GM19023 (cell line): Measurements from ENCODE around the gene SLC25A52.
"Not testable (repeated sequence)": the region's sequence is repeated elsewhere in the genome, so short reads cannot be mapped to it uniquely, and the experiment has no call there.

Experiments
- ATAC-seq: cut with Tn5 transposase; IDR thresholded peaks from one replicate; pipeline ENCODE4 v1.9.1; 2021; ENCODE audit warnings: mild to moderate bottlenecking, moderate library complexity; ENCODE audit not compliant: unreplicated experiment

Gene SLC25A52, protein sequence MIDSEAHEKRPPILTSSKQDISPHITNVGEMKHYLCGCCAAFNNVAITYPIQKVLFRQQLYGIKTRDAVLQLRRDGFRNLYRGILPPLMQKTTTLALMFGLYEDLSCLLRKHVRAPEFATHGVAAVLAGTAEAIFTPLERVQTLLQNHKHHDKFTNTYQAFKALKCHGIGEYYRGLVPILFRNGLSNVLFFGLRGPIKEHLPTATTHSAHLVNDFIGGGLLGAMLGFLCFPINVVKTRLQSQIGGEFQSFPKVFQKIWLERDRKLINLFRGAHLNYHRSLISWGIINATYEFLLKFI

DNA sequence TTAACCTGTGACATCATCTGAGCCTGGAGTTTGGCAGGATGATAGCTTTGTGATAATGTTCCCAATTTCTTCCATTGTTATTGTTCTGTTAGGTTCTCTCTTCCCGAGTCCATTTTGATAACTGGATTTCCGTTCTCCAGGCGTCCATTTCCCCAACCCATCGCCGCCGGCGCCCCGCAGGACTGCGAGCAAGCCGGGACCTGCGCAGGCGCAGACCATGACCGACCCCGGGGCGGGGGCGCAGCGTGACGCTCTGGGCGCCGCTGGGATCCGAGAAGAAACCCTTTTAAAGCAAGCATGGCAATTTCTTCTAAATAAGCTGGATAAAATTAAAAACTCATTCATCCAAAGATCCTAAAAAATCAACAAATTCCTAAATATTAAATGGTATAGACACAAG is at the start of gene SLC25A52:
Gene SLC25A52, minus strand, starts transcription at position 186 of the 400 bp plus-strand sequence. CDS start 219 bp downstream, outside the sequence.
- no peak for ATAC-seq

DNA sequence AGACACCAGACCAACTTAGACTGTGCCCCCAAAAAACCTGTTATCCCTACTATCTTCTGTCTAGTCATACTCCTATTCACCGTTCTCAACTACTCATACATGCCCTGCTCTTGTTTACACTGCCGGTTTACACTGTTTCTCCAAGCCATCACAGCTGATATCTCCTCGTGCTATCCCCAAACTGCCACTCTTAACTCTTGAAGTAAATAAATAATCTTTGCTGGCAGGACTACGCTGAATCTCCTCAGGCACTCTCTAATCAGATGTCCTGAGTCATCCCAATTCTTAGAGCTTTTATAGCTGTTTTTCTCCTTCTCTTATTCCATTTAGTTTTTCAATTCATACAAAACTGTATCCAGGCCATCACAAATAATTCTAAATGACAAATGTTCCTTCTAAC is 48.4 kb upstream of the SLC25A52 start:
- ATAC-seq, result not testable (repeated sequence)

DNA sequence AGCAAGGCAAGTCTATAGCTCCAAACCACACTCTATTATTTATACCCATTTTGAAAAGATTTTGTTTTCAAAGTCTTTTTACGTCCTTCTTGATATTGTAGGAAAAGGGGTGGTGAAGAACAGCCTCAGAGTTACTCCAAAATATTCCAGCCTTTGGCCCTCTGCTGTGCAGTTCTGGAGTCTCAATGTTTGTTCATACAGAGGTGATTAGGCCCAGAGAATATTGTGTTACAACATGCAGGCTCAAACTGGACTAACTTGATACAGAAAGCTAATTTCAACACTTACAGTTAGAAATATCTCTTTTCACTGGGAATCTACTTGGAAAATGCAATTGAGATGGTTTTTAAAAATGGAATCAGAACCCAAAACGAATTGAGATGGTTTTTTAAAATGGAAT is 40.4 kb upstream of the SLC25A52 start:
- ATAC-seq, result no peak

DNA sequence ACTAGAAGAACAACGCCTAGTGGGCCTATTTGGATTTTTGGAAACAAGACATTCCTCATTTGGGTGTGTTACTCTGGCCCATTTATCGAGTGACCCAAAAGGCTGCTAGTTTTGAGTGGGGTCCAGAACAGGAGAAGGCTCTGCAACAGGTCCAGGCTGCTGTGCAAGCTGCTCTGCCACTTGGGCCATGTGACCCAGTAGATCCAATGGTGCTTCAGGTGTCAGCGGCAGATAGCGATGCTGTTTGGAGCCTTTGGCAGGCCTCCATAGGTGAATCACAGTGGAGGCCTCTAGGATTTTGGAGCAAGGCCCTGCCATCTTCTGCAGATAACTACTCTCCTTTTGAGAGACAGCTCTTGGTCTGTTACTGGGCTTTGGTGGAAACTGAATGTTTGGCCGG is 38.6 kb upstream of the SLC25A52 start:
- ATAC-seq, result not testable (repeated sequence)

DNA sequence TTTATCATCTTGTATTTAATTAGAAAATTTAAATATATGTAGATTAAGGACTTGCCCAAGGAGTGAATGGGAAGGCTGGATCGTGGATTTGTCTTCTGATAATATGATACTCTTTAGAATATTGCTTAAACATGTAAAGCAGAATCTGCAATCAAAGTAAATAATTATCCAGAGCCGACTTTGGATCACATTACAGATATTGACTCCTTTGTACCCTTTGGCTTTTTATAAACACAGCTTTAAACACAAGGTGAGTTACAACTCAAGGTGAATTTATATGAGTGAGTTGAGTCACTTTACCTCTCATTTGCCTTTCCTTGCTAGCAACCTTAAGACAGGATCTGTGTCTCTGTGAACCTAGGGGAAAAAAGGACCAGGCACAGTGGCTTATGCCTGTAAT is 37.7 kb upstream of the SLC25A52 start:
- ATAC-seq, result no peak

DNA sequence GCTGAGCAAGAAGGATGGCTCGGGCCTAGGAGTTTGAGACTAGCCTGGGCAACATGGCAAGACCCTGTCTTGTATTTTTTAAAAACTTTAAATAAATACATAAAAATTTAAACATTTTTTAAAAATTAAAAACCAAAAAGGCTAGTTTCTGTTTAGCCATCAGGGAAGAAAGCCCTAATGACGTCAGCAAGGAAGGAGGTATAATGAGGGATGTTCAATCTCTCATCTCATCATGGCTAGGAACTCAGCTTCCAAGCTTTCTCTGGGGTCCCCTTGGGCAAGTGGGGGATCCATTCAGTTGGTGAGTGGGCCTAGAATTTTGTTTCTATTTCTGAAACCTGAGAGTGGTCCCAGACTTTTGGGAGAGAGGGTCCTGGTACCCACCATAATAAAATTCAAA is 35.1 kb upstream of the SLC25A52 start:
- no peak for ATAC-seq

DNA sequence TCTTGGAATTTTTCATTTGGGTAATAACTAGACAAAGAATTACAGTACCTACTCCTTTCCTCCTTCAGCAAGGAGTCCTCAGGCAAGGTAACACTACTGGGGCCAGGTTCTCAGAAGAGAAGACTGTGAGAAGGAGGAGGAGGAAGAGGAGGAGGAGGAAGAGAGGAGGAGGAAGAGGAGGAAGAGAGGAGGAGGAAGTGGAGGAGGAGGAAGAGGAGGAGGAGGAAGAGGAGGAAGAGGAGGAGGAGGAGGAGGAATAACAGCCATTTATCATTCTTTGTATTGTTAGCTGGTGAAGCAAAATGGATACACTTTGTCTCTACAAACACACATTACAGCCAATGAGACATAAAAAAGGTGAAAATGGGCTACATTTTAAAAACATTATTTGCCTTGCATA is 32.9 kb upstream of the SLC25A52 start:
- no peak for ATAC-seq

DNA sequence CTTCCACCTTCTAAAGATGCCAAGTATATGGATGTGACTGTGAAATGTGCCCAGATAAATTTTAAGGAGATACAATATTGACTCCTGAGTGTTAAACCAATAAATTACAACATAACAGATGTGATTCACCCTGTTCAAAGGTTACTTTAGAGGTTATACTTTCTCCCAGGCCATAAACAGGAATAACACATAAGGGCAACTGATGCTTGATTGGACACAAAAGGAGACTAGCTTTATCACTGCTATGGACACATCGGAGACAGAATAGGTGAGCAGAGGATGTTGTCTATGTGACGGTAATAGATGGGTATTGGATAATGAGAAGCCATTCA is 31.9 kb upstream of the SLC25A52 start:
- ATAC-seq, result no peak

DNA sequence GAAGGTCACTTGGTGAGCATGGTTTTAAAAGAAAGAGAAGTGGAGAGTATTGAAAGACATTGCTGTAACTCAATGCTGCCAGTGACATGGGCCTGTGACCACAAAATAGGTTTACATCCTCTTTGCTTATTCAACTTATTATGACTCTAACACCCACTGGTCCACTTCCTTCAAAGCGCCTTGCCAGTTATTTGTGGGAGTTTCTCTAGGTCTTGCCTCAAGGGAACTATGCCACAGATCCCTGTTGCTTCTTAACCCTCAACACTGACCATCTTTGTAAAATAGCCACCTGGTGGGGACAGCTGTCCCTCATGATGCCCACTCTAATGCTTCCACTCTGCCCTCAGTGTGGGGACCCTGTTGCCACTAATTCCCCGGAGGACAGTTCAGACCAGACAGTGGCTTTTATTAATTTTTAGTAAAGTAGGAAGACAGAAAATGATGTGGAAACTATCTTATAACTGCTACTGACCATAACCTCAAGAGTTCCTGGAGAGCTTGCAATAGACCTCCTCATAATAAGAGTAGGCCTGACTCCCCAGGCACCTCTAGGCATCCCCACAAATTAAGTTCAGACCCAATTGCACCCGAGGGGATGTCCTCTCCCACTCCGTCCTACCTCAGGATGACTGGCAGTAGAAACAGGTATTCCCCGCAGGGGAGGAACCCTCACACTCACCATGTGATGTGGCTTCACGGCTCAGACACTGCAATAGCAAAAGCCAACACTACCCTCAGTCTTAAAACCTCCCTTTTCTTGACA is 31.3 kb upstream of the SLC25A52 start:
- ATAC-seq, result peak; percentile 91

DNA sequence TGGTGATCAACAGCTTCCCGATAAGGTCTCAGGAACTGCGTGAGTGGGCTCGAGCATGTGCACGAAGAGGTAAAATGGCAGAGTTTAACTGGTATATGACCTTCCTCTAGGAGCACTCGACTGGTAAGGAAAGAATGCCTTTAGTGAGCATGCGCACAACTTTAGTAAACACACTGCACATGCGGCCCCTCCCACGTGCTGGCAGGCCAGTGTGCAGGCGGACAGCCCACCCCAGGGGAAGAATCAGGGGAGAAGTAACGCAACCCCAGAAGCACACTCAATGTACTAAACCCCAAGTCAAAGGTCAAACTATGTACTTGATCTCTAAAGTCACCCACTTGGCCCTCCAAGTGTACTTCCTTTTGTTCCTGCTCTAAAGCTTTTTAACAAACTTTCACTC is 28.7 kb upstream of the SLC25A52 start:
- ATAC-seq, result no peak

DNA sequence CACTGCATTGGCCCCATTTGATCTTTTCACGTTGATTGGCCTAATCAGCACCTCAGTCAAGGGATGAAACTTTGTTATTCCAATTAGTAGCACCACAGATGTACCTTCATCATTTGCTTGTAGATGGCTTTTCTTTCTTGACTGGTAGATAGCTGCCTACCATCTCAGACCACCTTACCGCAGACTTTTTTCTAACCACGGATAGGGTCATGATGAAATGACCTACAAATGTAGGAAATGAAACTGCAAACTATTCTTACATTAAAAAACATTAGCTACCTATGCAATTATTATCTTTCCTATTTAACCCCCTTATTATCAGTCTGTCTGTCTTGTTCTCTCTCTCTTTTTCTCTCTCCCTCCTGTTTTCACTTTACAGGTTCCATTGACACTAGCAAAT is 22.4 kb upstream of the SLC25A52 start:
- ATAC-seq, result no peak

DNA sequence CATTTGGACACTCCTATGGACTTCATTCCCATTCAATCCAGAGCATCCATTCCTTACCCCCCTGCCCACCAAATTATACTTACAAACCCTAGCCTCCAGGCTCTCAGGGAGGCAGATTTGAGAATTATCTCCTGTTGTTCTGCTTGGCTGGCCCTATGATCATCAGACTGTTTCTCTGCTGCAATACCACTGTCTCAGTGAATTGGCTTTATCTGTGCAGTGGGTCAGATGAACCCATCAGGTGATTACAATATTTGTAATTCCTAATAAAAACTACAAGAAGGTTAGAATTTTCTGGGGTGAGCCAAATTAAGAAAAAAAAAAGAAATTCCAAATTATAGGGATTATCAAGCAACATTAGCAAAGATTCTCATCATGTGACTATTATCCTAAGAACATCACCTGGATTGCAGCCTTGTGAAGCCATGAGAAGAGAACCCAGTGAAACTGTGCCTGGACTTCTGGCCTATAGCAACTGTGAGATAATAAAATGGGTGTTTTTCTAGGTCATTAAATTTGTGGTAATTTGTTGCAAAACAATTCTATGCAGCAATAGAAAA is 17.8 kb upstream of the SLC25A52 start:
- no peak for ATAC-seq

DNA sequence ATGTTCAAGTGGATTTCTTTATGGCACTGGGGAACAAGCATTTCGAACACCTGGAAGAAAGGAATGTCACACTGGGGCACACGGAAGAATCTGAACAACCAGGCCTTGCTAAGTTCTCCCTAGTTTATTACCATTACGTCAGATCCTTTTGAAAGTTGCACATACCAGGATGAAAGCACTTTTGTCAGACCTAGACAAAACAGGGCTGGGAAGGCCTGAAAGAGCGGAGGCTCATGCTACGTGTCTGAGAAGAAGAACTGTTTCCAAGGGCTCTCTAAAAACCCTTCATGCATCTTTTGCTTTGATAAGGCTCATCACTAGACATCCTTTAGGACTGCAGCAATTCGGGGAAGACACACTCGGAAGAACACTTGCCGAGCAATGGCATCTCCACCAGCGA is 15.4 kb upstream of the SLC25A52 start:
- ATAC-seq, result no peak

DNA sequence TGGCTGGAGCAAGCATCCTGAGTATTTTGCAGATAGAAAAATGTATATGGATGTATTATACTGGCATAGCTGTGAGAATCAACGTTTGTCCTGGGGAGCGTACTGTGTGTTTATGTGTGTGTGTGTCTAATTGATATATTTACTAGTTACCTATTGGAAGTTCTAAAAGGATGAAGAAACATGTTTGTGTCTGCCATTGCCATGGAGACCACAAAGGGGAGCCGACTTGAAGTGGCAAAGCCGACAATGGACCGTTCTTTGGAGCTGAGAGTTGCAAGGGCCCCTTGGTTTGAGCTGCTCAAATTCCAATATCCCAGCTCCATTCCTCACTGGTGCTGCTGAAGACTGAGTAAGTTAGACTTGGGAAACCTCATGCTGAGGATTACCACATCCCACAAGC is 14.3 kb upstream of the SLC25A52 start:
- ATAC-seq, result no peak

DNA sequence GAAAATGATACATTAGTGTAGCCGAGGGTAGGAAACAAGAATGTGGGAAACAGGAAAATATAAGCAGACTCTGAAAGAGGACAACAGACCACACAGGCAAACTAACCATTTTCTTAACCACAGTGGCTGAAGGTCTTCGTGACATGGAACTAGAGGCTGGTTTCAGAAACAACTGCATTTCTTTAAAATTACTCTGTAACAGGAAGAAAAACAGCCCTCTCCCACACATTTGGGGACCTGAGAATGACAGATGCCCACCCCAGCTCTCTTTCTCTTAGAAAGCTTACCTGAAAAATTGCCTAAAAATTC is 13.8 kb upstream of the SLC25A52 start:
- ATAC-seq, result peak; percentile 83

DNA sequence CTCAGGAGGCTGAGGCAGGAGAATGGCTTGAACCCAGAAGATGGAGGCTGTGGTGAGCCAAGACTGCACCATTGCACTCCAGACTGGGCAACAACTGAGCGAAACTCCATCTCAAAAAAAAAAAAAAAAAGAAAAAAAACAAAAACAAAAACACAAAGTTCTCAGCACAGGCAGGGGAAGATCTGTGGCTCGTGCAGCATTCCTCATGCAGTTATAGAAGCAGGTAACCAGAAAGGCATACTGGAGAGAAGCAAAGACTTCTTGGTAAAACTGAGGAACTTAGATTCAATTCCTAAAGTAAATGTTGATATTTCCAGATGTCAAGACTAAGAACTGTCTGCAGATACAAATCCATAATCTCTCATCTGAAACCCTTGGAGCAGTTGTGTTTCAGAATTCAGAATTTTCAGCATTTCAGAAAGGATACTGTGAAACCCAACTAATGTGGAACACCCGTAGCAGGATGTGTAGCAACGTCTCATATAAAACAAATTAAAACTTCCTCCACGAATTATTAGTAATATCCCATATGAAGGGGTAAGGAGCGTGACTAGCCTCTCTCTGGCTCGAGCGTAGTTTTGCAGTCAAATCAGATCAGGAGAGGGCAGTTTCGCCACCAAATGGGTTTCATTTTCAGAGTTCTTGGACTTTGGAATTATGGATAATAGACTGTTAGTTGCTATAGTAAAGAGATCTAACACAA is 13.2 kb upstream of the SLC25A52 start:
- peak; percentile 59 for ATAC-seq

DNA sequence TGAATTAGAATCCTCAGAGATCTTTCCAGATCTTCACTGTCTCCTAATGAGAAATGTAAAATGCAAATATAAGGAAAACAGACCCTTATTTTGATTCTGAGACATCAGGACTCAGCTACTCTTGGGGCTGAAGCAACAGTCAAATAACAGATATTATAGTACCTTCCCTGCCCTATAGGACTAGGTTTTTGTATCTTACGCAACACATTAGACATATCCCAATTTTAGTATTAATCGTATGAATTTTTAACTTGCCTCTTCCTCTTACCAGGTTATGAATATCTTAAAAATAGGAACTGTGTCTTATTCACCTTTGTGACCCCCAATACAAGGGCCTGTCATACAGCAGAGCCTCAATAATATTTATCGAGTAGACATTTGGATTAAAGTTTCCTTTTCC is 12.0 kb upstream of the SLC25A52 start:
- no peak for ATAC-seq

DNA sequence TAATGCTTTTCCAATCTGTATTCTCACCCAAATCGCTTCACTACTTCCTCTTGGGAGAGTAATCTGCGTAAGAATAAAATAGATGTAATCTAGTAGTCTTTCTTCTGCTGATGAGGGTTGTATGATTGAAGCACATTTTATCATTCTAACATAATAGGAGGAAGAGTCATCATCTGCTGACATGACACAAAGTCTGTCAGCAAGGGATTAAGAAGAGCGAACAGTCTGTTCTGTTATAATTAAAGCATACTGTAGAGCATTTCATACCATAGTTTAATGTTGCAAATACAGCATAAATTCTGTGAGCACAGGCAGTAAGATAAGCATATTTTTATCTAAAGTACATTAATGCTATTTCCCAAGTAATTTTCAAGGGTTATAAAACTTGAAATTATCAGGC is 10.4 kb downstream of the SLC25A52 start:
- no peak for ATAC-seq

DNA sequence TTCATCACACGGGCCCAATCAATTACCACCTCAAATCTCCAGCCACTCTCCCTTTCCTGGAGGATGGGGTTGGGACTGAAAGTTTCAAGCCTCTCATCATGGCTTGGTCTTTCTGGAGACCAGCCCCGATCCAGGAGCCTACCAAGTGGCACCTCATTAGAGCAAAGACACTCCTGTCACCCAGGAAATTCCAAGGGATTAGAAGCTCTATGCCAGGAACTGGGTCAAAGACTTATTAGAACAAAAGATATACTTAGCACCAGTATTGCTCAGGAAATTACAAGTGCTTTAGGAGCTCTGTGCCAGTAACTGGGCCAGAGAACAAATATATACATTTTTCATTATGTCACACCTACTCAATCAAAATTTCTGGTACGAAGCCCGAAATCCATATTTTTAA is 14.3 kb downstream of the SLC25A52 start:
- ATAC-seq, result no peak

DNA sequence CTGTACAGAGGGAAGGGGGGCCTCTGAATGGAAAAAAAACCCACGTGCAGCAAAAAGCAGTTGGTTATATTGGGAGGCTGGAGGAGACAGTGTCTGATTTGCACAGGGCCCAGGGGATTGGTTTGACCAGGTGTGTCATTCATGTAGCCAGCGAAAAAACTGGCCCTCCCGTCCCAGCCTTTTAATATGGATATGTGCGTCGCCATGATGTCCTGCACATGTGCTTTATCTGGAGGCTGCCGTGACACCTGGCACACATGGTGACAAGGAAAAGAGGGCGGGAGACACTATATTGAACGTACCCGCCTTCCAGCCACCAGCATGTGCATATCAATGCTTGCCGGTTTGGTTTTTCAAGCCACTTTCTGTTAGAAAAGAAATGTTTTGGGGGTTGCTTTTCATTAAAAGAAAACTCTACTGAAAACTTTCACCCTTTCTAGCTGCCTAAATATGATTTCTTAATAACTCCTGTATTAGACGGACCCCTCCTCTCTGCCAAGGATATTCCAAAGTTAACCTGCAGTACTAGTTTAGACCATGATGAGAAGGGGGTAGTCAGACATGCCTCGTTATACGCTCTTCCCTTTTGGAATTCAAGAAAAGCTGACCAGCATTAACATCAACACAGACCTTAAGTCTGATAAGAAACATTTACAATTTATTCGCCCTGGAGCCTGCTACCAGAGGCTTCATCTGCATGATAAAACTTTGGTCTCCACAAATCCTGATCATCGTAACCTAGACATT is 16.2 kb downstream of the SLC25A52 start:
- ATAC-seq, result no peak

DNA sequence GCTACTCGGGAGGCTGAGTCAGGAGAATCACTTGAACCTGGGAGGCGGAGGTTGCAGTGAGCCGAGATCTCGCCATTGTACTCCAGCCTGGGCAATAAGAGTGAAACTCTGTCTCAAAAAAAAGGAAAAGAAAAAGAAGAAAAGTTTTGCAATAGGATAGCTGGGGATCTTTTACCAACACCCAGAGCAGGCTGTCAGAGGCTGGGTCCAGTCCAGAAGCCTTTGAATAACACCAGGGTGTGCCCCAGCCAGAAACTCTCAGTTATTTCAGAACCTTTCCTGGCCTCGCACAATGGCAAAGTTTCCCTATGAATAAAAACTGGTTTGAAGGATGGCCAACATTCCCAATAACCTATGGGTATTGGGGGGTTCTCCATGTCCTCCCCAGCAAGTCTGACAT is 17.1 kb downstream of the SLC25A52 start:
- not testable (repeated sequence) for ATAC-seq
